Cardiac septum (tissue), 1 donor: ENCODE data around the gene EPB41L4B. TPM values are rescaled to one million over a fixed set of nuclear protein-coding genes. Genes with fewer than 3 reads are reported as not detected.

Source experiments
- DNase-seq: peaks from one replicate; pipeline ENCODE4 v3.0.0-alpha.2; 2020; ENCODE audit warnings: low spot score
- intact Hi-C: fragments of 100-400 bp; cut with DNase I; formaldehyde crosslinking; loops from one replicate; pipeline ENCODE4 v1.14.0; 2022
- total RNA-seq: library from RNA; stranded (reverse); fragmentation: NEBNext Ultra II Directional; extraction: Animal tissue kit (Norgen Biotek cat#: 25700); gene quantifications from one replicate; pipeline ENCODE4 v1.2.1, GENCODE V29; 2021
- donor health status: DM: no; HTN: no; CAD: no.

Gene EPB41L4B
- total RNA-seq, 1 donor from 2014 or later, result 1.5 TPM

DNA sequence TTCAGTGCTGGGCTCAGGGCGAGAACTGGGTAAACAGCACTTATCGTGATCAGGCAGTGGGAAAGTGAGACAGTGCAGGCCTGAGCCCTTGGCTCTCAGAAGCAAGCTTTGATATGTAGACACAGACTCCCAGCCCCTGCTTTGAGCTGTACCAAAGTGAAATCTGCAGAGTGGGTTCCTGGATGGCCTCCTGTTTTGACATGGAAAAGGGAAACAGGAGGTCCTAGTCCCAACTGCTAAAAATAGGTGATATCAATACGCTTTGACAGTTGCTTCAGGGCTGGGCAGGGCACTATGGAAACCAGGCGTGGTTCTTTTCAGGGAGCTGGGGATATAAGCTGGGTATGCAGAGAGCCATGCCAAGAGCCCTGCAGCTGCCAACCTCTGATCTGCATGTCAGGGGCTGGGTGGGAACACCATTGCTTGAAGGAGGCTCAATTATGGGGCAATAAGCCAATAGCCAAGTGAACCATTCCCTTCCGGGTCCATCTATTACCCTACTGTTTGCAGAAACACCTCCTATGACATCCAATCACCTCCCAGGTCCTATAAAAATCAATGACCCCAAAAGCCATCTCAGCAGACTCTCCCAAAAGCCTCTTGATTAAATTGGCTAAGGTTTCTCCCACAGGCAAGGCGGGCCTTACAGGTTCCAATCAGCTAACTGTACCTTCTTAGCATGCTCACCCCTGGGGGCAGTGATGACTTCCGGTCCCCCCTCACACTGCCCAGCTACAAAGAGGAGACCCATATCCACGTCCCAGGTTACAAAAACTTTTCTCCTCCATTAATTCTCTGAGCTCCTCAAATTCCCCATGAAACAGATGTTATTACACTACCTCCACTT is 45.8 kb downstream of the EPB41L4B start:
- DNase-seq, result no peak
- intact Hi-C loops, result no loop called here

DNA sequence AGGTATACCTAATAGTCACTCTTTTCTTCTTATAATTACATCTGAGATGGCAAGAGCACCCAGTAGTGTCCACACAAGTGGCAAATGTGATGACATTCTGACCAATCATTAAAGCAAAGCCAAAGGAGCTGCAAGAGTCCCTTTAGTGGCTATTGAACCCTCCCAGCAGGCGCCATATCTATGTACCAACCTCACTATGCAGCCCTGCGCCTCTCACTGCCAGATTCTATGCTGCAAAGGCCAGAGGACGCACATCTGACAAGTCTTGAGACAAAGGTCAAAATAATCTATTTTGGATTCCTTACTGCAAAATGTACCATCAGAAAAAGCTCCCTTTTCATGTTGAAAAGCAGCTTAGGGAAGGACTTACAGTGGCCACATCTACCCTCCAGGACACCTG is 47.0 kb downstream of the EPB41L4B start:
- no peak for DNase-seq
- intact Hi-C loops, result no loop called here

DNA sequence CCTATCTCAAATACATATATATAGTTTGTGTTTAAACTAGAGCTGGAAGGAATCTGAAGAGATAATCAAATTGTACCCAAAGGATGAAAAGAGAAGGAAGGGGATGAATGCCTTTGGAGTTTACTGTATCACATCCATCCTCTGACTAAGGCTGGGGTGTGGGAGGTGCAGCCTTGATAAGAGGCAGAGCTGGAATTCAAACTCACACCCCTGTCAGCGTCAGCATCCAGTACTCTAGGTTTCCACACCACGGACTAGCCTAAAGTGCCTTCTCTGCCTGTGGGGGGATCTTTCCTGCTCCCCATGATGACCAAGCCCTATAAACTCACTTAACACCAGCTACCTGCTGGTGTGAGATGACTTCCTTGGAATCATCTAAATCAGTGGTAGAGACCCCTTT is 48.1 kb downstream of the EPB41L4B start:
- intact Hi-C loops, result no loop called here
- no peak for DNase-seq

DNA sequence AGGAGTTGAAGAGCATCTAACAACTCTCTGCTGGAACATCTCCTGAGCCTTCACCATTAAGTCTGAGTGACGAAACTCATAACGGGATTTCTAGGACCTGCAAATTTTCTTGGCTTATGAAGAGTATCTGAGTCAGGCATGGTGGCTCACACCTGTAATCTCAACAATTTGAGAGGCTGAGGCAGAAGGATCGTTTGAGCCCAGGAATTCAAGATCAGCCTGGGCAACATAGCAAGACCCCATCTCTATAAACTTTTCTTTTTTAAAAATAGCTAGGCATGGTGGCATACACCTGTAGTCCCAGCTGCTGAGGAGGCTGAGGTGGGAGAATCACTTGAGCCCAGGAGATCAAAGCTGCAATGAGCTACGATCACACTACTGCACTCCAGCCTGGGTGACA is 48.8 kb downstream of the EPB41L4B start:
- intact Hi-C loops, result no loop called here
- no peak for DNase-seq

DNA sequence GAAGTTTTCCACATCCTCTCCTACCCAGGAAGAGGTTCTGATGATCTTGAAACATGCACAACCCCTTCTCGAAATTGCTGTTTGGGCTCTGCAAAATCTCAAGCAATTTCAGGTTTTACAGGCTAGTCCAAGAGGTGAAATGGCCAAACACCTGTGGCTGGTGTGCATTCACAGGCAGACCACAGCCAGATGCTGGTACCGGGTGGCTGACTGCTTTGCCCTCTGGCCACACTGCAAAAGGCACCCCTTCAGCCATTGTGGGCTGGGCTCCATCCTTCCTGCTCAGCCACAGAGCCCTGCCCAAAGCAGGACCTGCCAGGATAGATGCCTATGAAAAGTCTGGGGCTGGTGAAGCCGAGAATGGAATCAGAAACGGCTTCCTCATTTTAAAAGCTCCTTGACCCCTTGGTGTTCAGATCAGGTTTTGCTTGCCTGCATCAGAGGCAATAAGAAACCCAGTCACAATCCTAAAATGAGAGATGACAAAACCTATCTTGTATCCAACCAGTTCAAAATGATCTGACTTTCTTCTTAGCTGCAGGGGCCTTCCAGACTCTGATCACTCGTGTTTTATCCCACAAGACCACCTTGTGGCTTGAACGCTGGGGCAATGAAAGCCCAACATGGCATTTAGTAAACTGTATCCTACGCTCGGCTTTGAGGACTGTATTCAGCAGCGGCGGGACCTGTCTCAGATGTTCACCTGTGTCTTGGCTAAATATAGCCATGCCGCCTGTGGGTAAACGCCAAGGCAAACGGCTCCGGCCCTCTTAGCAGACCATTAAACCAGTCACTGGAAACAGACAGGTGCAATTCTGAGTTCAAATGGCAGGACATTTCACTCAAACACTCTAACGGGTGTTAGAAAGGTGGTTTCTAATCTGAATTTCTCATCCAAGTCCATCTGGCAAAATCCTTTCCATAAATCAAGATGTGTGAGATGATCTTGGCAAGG is 49.6 kb downstream of the EPB41L4B start:
- intact Hi-C loops, result no loop called here
- DNase-seq, result no peak

DNA sequence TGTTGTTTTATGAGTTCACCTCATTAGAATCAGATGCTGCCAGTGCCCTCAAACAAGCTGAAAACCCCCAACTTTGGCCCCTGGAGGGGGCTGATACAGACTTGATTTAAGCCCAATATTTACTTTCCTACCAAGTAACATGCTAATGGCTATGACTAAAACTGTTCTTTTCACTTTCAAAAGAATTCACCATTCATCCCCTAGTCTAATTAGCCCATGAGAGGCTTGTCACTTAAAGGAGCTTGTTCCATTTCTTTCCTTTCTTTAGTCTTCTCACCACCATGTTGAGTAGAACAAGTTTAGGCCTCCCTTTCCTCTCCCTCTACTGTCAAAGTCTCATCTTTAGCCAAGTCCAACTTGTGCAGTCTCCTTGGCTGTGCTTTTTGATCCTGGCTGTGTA is 50.4 kb downstream of the EPB41L4B start:
- intact Hi-C loops, result no loop called here
- DNase-seq, result no peak

DNA sequence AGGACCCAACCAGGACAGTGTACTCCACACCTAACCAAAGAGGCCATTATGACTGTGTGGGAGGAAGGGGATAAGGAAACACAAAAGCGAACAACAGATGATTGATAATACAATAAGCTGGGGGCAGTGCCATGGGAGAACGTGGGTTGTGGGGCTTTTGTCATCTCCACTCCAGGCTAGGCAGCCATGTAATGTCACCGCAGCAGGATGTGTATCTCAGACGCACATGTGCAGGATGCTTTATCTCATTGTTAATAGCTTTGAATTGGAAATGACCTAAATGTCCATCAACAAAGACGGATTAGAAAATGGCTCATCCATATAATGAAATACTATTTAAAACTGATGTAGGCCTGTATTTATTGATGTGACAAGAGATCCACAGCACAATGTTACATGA is 51.0 kb downstream of the EPB41L4B start:
- intact Hi-C loops, result no loop called here
- no peak for DNase-seq

DNA sequence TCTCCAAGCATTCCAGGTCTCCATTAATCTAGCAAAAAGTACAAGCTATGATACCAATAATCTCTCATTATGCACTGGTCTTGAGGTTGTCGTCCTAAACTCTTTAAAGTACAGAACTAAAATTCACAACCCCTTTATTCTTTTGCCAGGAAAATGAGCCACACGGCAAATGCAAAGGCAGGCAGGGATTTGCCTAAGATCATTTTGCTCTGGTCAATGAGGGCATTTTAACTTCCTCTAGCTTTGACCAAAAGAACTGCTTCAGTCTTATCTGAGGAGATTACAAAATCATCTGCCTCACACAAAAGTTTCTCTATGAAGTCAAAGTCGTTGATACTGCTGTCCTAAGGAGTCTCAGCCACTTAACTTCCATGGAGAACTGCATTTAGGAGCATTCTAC is 51.8 kb downstream of the EPB41L4B start:
- intact Hi-C loops, result no loop called here
- no peak for DNase-seq

DNA sequence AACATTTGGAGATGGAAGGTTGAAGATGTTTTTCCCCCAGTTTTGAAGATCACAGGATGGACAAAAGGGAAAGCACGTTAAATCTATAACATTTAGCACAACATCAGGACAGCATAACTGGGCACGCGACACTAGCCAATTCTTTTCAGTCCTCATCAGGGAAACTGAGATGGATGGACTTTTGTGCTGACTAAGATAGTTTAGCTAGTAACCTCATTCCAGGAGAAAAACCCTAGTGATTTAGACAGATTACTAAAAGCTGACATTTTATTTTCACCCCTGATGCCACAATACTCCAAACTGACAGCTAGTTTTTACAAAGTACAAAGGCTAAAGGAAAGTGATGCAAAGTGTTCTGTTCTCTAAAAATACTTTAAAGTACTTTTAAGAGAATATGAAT is 53.3 kb downstream of the EPB41L4B start:
- intact Hi-C loops, result no loop called here

DNA sequence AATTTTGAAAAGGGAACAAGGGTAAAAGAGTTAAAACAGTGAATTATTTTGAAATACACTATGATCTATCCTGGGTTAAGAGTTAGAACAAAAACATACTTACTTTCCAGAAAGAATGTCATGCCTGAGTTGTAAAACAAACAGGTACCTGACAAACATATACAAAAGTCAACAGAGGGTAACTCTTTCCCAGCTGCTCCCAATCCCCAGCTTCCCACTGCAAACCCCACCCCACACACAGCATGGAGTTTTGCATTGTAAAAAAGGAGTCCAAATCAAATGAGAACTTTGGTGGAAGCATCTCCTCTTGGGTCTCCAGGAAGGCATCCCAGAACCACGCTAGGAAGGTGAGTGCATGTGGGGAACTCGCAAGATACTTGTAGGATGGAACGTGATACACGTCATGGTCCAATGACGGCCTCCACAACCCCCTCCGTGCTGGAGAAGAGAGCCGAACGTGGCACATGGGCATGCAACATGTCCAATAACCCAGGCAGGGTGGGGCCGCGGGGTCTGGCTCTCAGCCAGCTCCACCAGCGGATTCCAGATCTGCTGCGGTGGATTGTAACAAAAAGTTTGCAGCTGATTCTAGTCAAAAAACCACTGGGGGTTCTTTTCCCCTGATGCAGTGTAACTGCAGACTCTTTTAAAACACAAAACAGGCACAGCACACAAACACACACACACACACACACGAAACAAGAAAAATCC is 55.8 kb downstream of the EPB41L4B start:
- intact Hi-C loops, result no loop called here
- DNase-seq, result peak; percentile 78

More for the DNA sequence above, 53.3 kb downstream of the EPB41L4B start:
- DNase-seq, result no peak

DNA sequence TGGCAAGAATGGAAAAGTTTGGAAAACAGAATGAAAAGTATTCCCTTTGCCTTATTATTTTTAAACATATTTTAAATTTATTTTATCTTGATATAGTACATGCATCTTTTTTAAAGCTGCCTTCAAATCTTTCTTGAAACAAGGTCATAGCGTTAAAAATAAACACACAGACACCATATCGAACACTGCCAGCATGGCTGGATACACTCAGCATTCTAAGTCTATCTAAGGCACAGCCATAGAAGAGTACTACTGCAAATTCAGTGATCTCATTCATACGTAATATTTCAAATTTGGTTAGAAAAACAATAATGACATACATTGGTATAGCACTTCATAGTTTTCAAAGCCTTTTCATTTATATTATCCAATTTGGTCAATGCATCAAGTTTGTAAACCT is 57.5 kb downstream of the EPB41L4B start:
- DNase-seq, result no peak
- intact Hi-C loops, result no loop called here

DNA sequence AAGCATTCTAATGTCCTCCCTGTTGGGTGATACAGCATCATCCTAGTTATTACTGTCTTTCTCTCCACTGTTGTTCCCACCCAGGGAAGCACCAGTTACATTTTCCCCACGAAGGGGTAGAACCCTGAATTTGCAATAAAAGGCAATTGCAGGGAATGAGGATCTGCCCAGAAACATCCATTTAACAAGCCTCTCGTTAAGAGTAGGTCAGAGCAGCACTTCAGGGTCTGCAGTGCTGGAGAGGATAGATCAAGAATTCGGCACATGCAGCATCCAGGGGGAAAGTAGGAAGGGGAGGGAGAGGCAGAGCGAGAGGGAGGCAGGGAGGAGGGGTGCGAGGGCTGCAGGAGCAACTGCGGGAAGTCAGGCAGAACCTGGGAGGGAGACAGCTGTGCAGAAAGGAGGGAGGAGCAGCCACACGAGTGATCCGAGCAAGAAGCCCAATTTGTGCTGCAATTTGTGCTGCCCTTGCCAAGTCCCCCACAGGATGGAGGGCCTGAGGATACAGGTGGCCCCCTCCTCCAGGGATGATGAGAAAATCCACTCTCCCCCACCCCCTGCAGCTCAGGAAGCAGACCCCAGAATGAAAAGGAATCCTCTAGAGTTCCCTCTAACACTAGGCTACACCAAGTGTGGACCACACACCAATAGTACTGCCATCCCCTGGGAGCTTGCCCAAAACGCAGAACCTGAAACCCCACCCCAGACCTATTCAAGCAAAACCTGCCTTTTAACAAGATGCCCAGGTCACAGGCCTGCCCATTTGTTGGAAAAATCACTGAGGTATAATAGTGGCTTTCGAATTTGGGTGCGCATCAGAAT is 62.2 kb downstream of the EPB41L4B start:
- DNase-seq, result no peak
- intact Hi-C loops, result no loop called here

DNA sequence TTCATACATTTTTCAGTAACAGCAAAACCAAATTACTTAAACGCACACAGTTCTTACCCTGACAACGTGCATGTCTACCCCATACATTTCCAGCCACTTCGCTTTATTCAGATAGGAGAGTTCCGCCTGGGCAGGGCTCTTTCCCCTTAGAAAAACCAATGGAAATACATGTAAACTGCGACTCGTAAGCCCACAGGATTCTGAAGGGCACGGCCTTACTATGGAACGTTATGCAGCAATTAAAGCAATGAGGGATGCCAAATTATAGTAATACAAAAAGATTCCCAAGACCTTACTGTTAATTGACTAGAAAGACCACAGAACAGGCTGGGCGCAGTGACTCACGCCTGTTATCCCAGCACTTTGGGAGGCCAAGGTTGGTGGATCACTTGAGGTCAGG is 64.5 kb downstream of the EPB41L4B start:
- no peak for DNase-seq
- intact Hi-C loops, result no loop called here

DNA sequence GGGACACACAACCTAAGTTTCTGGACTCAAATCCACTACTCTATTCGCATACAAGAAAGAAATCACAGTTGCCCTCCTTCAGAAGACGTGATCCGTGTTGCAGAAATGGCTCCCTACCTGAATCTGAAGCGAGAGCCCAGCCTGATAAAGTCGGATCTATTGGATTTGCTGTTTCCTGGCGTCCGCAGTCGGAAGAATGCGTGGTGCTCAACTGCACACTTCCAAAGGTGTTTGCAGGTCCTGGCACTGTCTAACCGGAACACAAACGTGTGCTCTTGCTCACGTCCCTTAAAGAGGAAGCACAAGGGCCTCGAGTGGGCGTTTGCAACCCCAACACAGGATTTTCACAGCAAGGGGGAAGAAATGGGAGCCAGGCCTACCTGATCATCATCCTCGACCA is 65.5 kb downstream of the EPB41L4B start:
- DNase-seq, result no peak
- intact Hi-C loops, result no loop called here

DNA sequence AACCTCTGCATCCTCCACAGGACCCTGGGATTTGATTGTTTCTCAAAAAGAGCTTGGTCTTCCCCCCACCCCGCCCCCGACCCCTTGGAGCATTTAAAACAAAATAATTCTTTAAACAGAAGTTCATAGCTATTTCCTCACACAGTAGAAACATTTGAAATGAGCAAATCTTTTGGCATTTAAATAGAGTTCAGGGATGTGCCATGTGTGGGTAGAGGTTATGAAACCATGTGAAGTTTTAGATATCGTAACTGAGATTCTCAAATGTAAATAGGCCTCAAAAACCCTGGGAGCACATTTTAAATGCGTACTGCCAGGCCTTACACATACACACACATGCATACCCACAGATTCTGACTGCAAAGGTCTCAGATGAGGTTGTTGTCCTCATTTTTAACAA is 66.5 kb downstream of the EPB41L4B start:
- no peak for DNase-seq
- intact Hi-C loops, result no loop called here

DNA sequence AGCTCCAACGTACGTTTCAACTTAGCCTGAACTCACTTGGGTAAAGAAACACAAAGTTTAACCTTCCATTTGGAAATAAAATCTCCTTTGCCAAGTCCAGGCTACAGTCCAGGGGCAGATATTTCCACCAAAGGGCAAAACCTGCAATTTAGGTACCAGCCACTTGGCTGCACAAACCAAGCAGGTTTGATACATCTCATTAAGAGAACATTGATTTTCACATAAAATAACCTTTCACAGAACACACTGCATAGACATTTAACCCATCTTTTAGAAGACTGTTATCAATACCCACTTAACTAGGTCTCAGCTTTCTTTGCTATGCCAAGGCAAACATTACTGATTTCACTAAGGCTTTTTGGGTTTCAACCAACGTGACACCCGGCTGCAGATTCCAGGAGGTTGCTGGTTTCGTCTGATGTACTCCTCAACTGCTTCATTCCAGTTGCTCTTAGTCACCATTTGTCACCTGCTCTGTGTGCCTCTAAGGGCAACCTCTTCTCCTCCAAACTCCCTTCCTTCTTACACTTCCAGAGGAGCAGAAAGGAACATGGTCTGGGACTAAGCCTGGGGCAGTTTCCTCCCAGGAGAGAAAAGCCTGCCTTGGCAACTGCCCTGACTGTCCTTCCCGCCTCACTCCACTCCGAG is 67.1 kb downstream of the EPB41L4B start:
- DNase-seq, result no peak
- intact Hi-C loops, result no loop called here

DNA sequence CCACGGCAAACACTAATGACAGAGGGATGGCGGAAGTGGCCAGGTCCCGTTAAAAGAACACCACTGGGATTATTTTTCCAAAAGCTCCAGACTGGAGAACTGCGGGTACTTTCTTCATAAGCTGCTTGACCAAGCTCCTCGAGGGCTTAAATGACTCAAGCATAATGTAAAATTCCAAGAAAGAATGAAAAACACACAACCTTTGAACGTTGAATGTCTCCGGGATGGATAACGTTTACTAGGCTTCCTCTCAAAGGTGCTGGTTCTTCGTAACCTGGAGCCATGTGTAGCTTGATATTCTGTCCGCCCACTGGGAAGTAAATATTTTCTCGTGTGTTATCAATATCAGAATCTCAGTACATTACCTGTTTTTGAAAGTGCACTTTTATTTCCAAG is 67.6 kb downstream of the EPB41L4B start:
- DNase-seq, result no peak
- intact Hi-C loops, result no loop called here

DNA sequence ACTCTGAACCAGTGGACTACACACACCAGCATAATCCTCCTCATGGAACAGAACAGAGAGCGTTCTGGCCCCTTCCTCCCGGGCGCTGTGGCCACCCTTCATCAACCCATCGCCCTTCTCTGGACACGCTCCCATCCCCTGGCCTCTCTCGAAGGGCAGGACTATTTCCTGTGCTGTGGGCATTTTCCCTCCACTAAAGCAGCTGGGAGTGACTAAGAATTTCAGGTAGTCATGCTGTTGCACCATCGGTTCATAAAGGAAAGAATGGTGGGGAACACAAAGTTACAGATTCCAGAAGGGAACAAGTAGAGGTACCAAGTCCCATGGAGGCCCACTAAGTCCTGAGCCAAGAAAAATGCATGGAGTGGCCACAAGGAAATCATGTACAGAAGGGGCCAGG is 68.6 kb downstream of the EPB41L4B start:
- intact Hi-C loops, result no loop called here
- no peak for DNase-seq

DNA sequence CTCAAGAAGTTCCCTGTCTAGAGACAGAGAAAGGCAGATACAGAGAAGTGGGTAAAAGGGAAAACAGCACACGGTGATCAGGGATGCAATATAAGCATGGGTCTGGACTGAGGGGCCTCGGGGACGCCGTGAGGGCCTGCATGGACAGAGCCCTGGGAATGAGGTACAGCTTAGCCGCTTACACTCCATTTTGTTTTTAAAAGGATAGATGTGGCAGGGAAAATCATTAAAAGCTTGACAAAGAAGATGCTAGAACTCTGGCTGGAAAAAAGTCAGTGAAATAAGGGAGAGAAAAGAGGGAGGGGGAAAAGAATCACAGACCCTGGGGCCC is 69.1 kb downstream of the EPB41L4B start:
- no peak for DNase-seq

More for the DNA sequence above, 69.1 kb downstream of the EPB41L4B start:
- intact Hi-C loops, result no loop called here
